HepG2 (cell line): ENCODE data around the gene TRAPPC3. TPM values are rescaled to one million over a fixed set of nuclear protein-coding genes. Genes with fewer than 3 reads are reported as not detected.
A peak's percentile ranks its signal among the peaks of the same experiment; 100 is the strongest.

Experiments used
- ATAC-seq: fragments of 200-7000 bp; cut with Tn5 transposase; 3 replicates; pipeline ENCODE4 v1.9.1; 2020; ENCODE audit warnings: mild to moderate bottlenecking, moderate library complexity
- BruUV-seq: library from RNA; stranded (reverse); fragments of 400-500 nt; replicated peaks from 2 replicates; lab custom pipeline; 2021; lab: Mats Ljungman, UMichigan
- CTCF ChIA-PET: fragments of 300-600 bp; formaldehyde crosslinking; extraction: SDS; loops from one replicate; lab custom pipeline; 2021; ENCODE audit warnings: low total read pairs, inconsistent platforms, low intra/inter-chr PET ratio; lab: Yijun Ruan, JAX
- POLR2A ChIA-PET: fragments of 350-600 bp; sonication (Branson Sonifier 250); formaldehyde crosslinking; loops from one replicate; lab custom pipeline; 2020; ENCODE audit warnings: antibody characterized with exemption, inconsistent platforms; lab: Yijun Ruan, JAX
- DNase-seq: peaks from one replicate; pipeline ENCODE4 v3.0.0-alpha.2; 2015; ENCODE audit warnings: low spot score
- FAIRE-seq: peaks from 3 replicates; lab custom pipeline; 2011; peaks lifted over from hg19 to GRCh38; lab: Jason Lieb, UNC
- H2AFZ ChIP-seq: one replicate; pipeline ENCODE4 v1.6.1; 2011; ENCODE audit warnings: low read length, inconsistent platforms
- H3K27ac ChIP-seq: fragments of 300-600 bp; 3 replicates; pipeline ENCODE4 v1.8.0; 2011; ENCODE audit warnings: mixed run types, mild to moderate bottlenecking, mixed read lengths, low read length, inconsistent platforms; ENCODE audit not compliant: insufficient read depth; ENCODE audit errors: extremely low read length
- H3K27me3 ChIP-seq, 2 experiments: fragments of 200-600 bp in 1 of 2; 2 replicates in 1 of 2; 3 replicates in 1 of 2; pipeline versions ENCODE4 v1.6.0 to v1.8.0; 2011; ENCODE audit warnings: low read length in 2 of 2, mild to moderate bottlenecking in 2 of 2, moderate library complexity in 2 of 2, inconsistent platforms in 1 of 2; ENCODE audit not compliant: insufficient read depth in 2 of 2, control insufficient read depth in 1 of 2
- H3K36me3 ChIP-seq, 2 experiments: fragments of 200-600 bp in 1 of 2; replicated peaks in 1 of 2; 2 replicates in 1 of 2; 3 replicates in 1 of 2; pipeline versions ENCODE4 v1.5.1 to v1.8.0; 2011; ENCODE audit warnings: low read length in 2 of 2, inconsistent platforms in 1 of 2; ENCODE audit not compliant: insufficient read depth in 2 of 2, control insufficient read depth in 1 of 2
- H3K4me1 ChIP-seq: 2 replicates; pipeline ENCODE4 v1.5.1; 2012; ENCODE audit warnings: low read length, inconsistent platforms; ENCODE audit not compliant: insufficient read depth
- H3K4me2 ChIP-seq: 2 replicates; pipeline ENCODE4 v1.6.0; 2011; ENCODE audit warnings: low read depth, low read length, inconsistent platforms
- H3K4me3 ChIP-seq, 3 experiments: fragments of 200-600 bp in 1 of 3; sonication (generic), shearing (Covaris generic) in 1 of 3; replicated peaks in 1 of 3; 2 replicates each; pipeline ENCODE4 v1.5.1; 2011 to 2016; ENCODE audit warnings: low read length in 3 of 3, inconsistent platforms in 2 of 3, low read depth in 2 of 3, mild to moderate bottlenecking in 2 of 3, control low read depth in 1 of 3, mixed read lengths in 1 of 3; ENCODE audit not compliant: insufficient read depth in 1 of 3
- H3K79me2 ChIP-seq: one replicate; pipeline ENCODE4 v1.6.1; 2011; ENCODE audit warnings: low read length, inconsistent platforms; ENCODE audit not compliant: insufficient read depth
- H3K9ac ChIP-seq: 2 replicates; pipeline ENCODE4 v1.6.0; 2011; ENCODE audit warnings: mild to moderate bottlenecking, low read depth, low read length, inconsistent platforms; ENCODE audit not compliant: insufficient read depth
- H3K9me3 ChIP-seq: 2 replicates; pipeline ENCODE4 v1.5.1; 2012; ENCODE audit warnings: mild to moderate bottlenecking, low read length
- H4K20me1 ChIP-seq: 2 replicates; pipeline ENCODE4 v1.6.0; 2011; ENCODE audit warnings: inconsistent platforms, mild to moderate bottlenecking, low read length, moderate library complexity; ENCODE audit not compliant: insufficient read depth
- ARNTL ChIP-seq: sonication (generic); formaldehyde crosslinking; IDR thresholded peaks from 2 replicates; pipeline ENCODE4 v1.4.0; 2020; ENCODE audit warnings: mild to moderate bottlenecking, missing genetic modification reagents
- ATRX ChIP-seq: sonication (generic); formaldehyde crosslinking; IDR thresholded peaks from 2 replicates; pipeline ENCODE4 v1.4.0; 2020; ENCODE audit warnings: missing genetic modification reagents, borderline replicate concordance
- CEBPG ChIP-seq: IDR thresholded peaks from 2 replicates; pipeline ENCODE4 v1.6.1; 2016
- DMTF1 ChIP-seq: sonication (generic); formaldehyde crosslinking; IDR thresholded peaks from 2 replicates; pipeline ENCODE4 v1.4.0; 2020; ENCODE audit warnings: mild to moderate bottlenecking, missing genetic modification reagents
- FOXA1 ChIP-seq, 2 experiments: fragments of 450-650 bp in 1 of 2; sonication (generic) in 1 of 2; formaldehyde crosslinking in 1 of 2; IDR thresholded peaks; 2 replicates each; pipeline versions ENCODE4 v1.4.0 to v1.6.1; 2016 to 2020; ENCODE audit warnings: missing genetic modification reagents in 1 of 2
- HNRNPLL ChIP-seq: fragments of 200-400 bp; formaldehyde crosslinking; IDR thresholded peaks from 2 replicates; pipeline ENCODE4 v1.6.1; 2017; ENCODE audit warnings: mild to moderate bottlenecking, low read depth, low read length; ENCODE audit not compliant: poor library complexity, severe bottlenecking
- MZF1 ChIP-seq: sonication (generic); formaldehyde crosslinking; IDR thresholded peaks from 2 replicates; pipeline ENCODE4 v1.8.1; 2023; ENCODE audit warnings: mild to moderate bottlenecking, missing genetic modification reagents, borderline replicate concordance
- NCOR1 ChIP-seq: fragments of 200-600 bp; sonication (generic); IDR thresholded peaks from 2 replicates; pipeline ENCODE4 v1.7.0; 2017; ENCODE audit warnings: antibody characterized with exemption, low read length, borderline replicate concordance
- NR2F1 ChIP-seq, 2 experiments: fragments of 450-650 bp in 1 of 2; formaldehyde crosslinking in 1 of 2; IDR thresholded peaks; 2 replicates each; pipeline versions ENCODE4 v1.5.0 to v1.6.1; 2016 to 2020; ENCODE audit warnings: mild to moderate bottlenecking in 1 of 2, missing compliant biosample characterization in 1 of 2, missing genetic modification reagents in 1 of 2, moderate library complexity in 1 of 2
- SMAD9 ChIP-seq: sonication (generic); formaldehyde crosslinking; IDR thresholded peaks from 2 replicates; pipeline ENCODE4 v1.5.1; 2020; ENCODE audit warnings: mild to moderate bottlenecking, missing genetic modification reagents
- SUZ12 ChIP-seq: fragments of 150-350 bp; IDR thresholded peaks from 2 replicates; pipeline ENCODE4 v1.6.1; 2014; ENCODE audit warnings: low read depth, low read length
- ZBTB1 ChIP-seq: sonication (generic); formaldehyde crosslinking; IDR thresholded peaks from 2 replicates; pipeline ENCODE4 v1.4.0; 2020; ENCODE audit warnings: missing genetic modification reagents, borderline replicate concordance
- ZFX ChIP-seq: sonication (generic); formaldehyde crosslinking; IDR thresholded peaks from 2 replicates; pipeline ENCODE4 v1.4.0; 2020; ENCODE audit warnings: mild to moderate bottlenecking, low read depth, missing genetic modification reagents, moderate library complexity
- ZNF121 ChIP-seq: sonication (generic); formaldehyde crosslinking; IDR thresholded peaks from 2 replicates; pipeline ENCODE4 v1.5.0; 2020; ENCODE audit warnings: mild to moderate bottlenecking, missing genetic modification reagents
- ZNF549 ChIP-seq: sonication (generic); formaldehyde crosslinking; IDR thresholded peaks from 2 replicates; pipeline ENCODE4 v1.5.0; 2020; ENCODE audit warnings: missing genetic modification reagents
- ZNF550 ChIP-seq: sonication (generic); formaldehyde crosslinking; IDR thresholded peaks from 2 replicates; pipeline ENCODE4 v1.4.0; 2020; ENCODE audit warnings: mild to moderate bottlenecking, missing genetic modification reagents, borderline replicate concordance
- ZNF629 ChIP-seq: sonication (generic); formaldehyde crosslinking; conservative IDR thresholded peaks from 2 replicates; pipeline ENCODE4 v1.5.0; 2020; ENCODE audit warnings: missing genetic modification reagents
- ZNF816 ChIP-seq: sonication (generic); formaldehyde crosslinking; IDR thresholded peaks from 2 replicates; pipeline ENCODE4 v1.8.0; 2022; ENCODE audit warnings: missing genetic modification reagents, mild to moderate bottlenecking, borderline replicate concordance
- WGBS: methylation state at CpG from one replicate; pipeline ENCODE4 v1.1.6; 2017; ENCODE audit warnings: low lambda C conversion rate; 5-methylcytosine and 5-hydroxymethylcytosine counted together
- in situ Hi-C: cut with HindIII; loops from 2 replicates; pipeline ENCODE4 v1.10.0; 2017; ENCODE audit warnings: low pct_unique_long_range_greater_than_20kb; ENCODE audit not compliant: extremely low pct_ligation_motif_present
- intact Hi-C: fragments of 100-400 bp; cut with micrococcal nuclease; formaldehyde crosslinking; loops from one replicate; pipeline ENCODE4 v1.10.0; 2022; ENCODE audit not compliant: unreplicated experiment
- polyA plus RNA-seq, 8 experiments: library from polyadenylated mRNA; depleted of rRNA in 3 of 8; stranded (reverse) in 7 of 8; unstranded in 1 of 8; fragments of >200 nt; fragmentation: Illumina TruSeq in 4 of 8; extraction: Trizol in 4 of 8; gene quantifications; 2 replicates each; pipeline versions ENCODE4 v1.2.1 to v1.2.3, GENCODE V29; 2011 to 2016; ENCODE audit warnings: low read depth in 4 of 8, missing spikeins in 1 of 8, mixed read lengths in 1 of 8; ENCODE audit not compliant: insufficient read depth in 1 of 8
- total RNA-seq, 5 experiments: library from RNA; depleted of rRNA; stranded (reverse); fragments of >200 nt; fragmentation: Illumina TruSeq; extraction: Trizol; gene quantifications; 2 replicates each; pipeline ENCODE4 v1.2.3, GENCODE V29; 2016; ENCODE audit warnings: low read depth in 1 of 5

The TRAPPC3 gene
- total and polyA plus RNA-seq, 2 of the 13 experiments (the other 11 are each of a cell fraction or from before 2014, with no cell fraction given): 53.7 to 62.4 TPM

- peaks cover 5 to 12% of the 10 kb centered on the region in 2 experiments; a peak in 3 of 5 replicates for H3K36me3 ChIP-seq
- no peaks in the 10 kb centered on the region for H4K20me1 ChIP-seq
- no TSS peak for BruUV-seq
- H3K4me2 ChIP-seq: no peak overlapping the region
- no peak for DNase-seq
- no peaks in the 10 kb centered on the region for H3K9me3 ChIP-seq
- no peak overlapping the region for H3K4me3 ChIP-seq
- CTCF ChIA-PET: no interaction called here
- H3K4me1 ChIP-seq: peaks cover 26% of the 10 kb centered on the region
- no peak overlapping the region for H3K27ac ChIP-seq
- no peak for ATAC-seq
- no peak overlapping the region for H2AFZ ChIP-seq
- WGBS: 97% methylated on average over 2 of the region's 2 CpGs
- TF ChIP-seq ZNF121 (CRISPR knock-in tag) (peak; percentile 80), CEBPG (CRISPR knock-in tag) (no peak)
- TF ChIP-seq, all 625 proteins: peak for 1
- POLR2A ChIA-PET: no interaction called here
- intact Hi-C loops (loop anchor here (10.0 kb wide), 1 partner anchor 280 kb away; no protein-coding TSS in a partner anchor), in situ Hi-C loops (no loop called here)
- Histone ChIP-seq H3K79me2 (peaks cover 17% of the 10 kb centered on the region), H3K27me3 (no peaks in the 10 kb centered on the region), H3K9ac (no peak overlapping the region)
- no peak for FAIRE-seq
Measured at GRCh38 chr1:36144413-36144812, 4.9 kb downstream of the TRAPPC3 start.

- Histone ChIP-seq H3K36me3 (peaks cover 5 to 17% of the 10 kb centered on the region in 2 experiments; a peak in 3 of 5 replicates), H3K79me2 (peaks cover 10% of the 10 kb centered on the region), H3K9me3 (no peaks in the 10 kb centered on the region), H4K20me1 (no peaks in the 10 kb centered on the region), H3K9ac (no peak overlapping the region), H3K4me3 (no peak overlapping the region), H2AFZ (no peak overlapping the region), H3K4me1 (peaks cover 23% of the 10 kb centered on the region), H3K27me3 (no peaks in the 10 kb centered on the region), H3K4me2 (no peak overlapping the region), H3K27ac (no peak overlapping the region)
- POLR2A ChIA-PET: no interaction called here
- no peak for FAIRE-seq
- intact Hi-C loops (loop anchor here (10.0 kb wide), 1 partner anchor 281 kb away; no protein-coding TSS in a partner anchor), in situ Hi-C loops (no loop called here)
- WGBS: 96% methylated on average over 4 of the region's 4 CpGs
- CTCF ChIA-PET: no interaction called here
- DNase-seq: no peak
- no peak for ATAC-seq
- BruUV-seq: no TSS peak
- TF ChIP-seq NCOR1: no peak
- no peak for TF ChIP-seq FOXA1 (IDR thresholded peaks at IDR 0.05)
- no peak for TF ChIP-seq FOXA1 (CRISPR knock-in tag; IDR thresholded peaks at IDR 0.05)
- no peak for TF ChIP-seq ZBTB1 (CRISPR knock-in tag)
- TF ChIP-seq ZNF629 (CRISPR knock-in tag): peak; percentile 73
- TF ChIP-seq ZNF549 (CRISPR knock-in tag): no peak
- TF ChIP-seq SUZ12: no peak
- TF ChIP-seq DMTF1 (CRISPR knock-in tag): no peak
- no peak for TF ChIP-seq ZNF550 (CRISPR knock-in tag)
- no peak for TF ChIP-seq SMAD9 (CRISPR knock-in tag)
- TF ChIP-seq ZNF816 (CRISPR knock-in tag): no peak
- TF ChIP-seq ZFX (CRISPR knock-in tag): no peak
- TF ChIP-seq ARNTL: no peak
- TF ChIP-seq ATRX (CRISPR knock-in tag): no peak
- TF ChIP-seq HNRNPLL: no peak
- no peak for TF ChIP-seq MZF1 (CRISPR knock-in tag)
- 0 out of 4 replicates have a peak, but pooled peaks of 1 of the 2 experiments have one; percentile 22 for TF ChIP-seq NR2F1 (CRISPR knock-in tag; IDR thresholded peaks at IDR 0.05)
- TF ChIP-seq, all 625 proteins: peak for 2
Measured at GRCh38 chr1:36143424-36143823, 5.9 kb downstream of the TRAPPC3 start.
